Measurements from ENCODE around the gene UBR3. TPM values are rescaled to one million over a fixed set of nuclear protein-coding genes. Genes with fewer than 3 reads are reported as not detected.

The UBR3 gene
- total and polyA plus RNA-seq, 2 of the 4 experiments (the other 2 are of a cell fraction): 10.0 to 33.9 TPM

DNA sequence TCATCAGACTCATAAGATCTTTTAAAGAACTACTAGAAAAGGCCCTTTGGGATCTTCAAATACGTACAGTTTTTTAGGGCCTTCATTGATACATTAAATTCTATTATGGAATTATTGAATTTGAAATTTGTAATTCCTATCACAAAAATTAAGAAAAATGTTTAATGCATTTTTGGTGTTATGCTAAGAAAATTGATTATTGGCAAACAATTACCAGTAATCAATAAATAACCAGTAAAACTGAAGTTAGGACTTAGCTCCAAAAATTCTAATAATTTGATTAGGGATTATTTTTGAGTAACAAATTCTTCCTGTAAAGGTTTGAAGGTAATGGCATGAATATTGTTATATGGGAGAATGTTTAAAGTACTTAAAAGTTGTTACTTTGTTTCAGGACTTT is 119.3 kb downstream of the UBR3 start:
- Histone ChIP-seq H3K9me1 (ENCODE audit: insufficient read depth, low read length) (no peaks in the 10 kb centered on the region), H3K9me3 (ENCODE audit: control insufficient read depth, insufficient read depth, low read length) (no peaks in the 10 kb centered on the region), H2BK5ac (ENCODE audit: low read depth, low read length, poor library complexity, severe bottlenecking) (no peak overlapping the region), H4K91ac (ENCODE audit: insufficient read depth, low read depth, low read length) (no peak overlapping the region), H2AFZ (replicated peaks; ENCODE audit: low read length, poor library complexity) (no peak overlapping the region), H2BK120ac (ENCODE audit: low read depth, low read length) (no peak overlapping the region), H3K4me1 (ENCODE audit: control insufficient read depth, insufficient read depth, low read length) (no peaks in the 10 kb centered on the region), H3K9ac (ENCODE audit: low read depth, low read length) (no peak overlapping the region), H3K4ac (ENCODE audit: low read depth, low read length) (no peak overlapping the region), H3K79me1 (ENCODE audit: low read depth in 1 of 2, low read length in 2 of 2) (peaks cover 2 to 4% of the 10 kb centered on the region in 2 experiments; a peak in 2 of 4 replicates), H3K27ac (ENCODE audit: insufficient read depth, low read length) (no peak overlapping the region), H3K4me2 (ENCODE audit: low read depth, low read length) (no peak overlapping the region), H2BK20ac (ENCODE audit: low read depth, low read length) (no peak overlapping the region), H3K18ac (ENCODE audit: low read depth, low read length) (no peak overlapping the region), H4K8ac (ENCODE audit: low read depth in 2 of 2, low read length in 2 of 2) (no peak overlapping the region), H3K14ac (replicated peaks; ENCODE audit: low read depth, low read length) (no peak overlapping the region), H2AK9ac (replicated peaks; ENCODE audit: low read depth, low read length, poor library complexity) (no peak overlapping the region), H4K5ac (ENCODE audit: low read depth, low read length) (no peak overlapping the region), H3K23ac (ENCODE audit: low read depth, low read length) (no peak overlapping the region), H3K56ac (ENCODE audit: extremely low read depth, insufficient read depth, low read length) (no peak overlapping the region), H3K27me3 (ENCODE audit: control insufficient read depth, insufficient read depth, low read length) (no peaks in the 10 kb centered on the region), H4K20me1 (ENCODE audit: insufficient read depth, low read length) (no peaks in the 10 kb centered on the region), H3K4me3 (ENCODE audit: insufficient read depth, low read depth, low read length) (no peak overlapping the region), H3K36me3 (ENCODE audit: control insufficient read depth, insufficient read depth, low read length) (peaks cover 2% of the 10 kb centered on the region; the same call in 1 of the 2 replicates), H2BK15ac (ENCODE audit: low read depth, low read length) (no peak overlapping the region), H2AK5ac (ENCODE audit: low read depth, low read length) (no peak overlapping the region)
- ATAC-seq (ENCODE audit: low read depth): no peak
- TF ChIP-seq BHLHE40 (IDR thresholded peaks at IDR 0.05; ENCODE audit: low read depth, low read length): no peak
- TF ChIP-seq, protein P1, sequence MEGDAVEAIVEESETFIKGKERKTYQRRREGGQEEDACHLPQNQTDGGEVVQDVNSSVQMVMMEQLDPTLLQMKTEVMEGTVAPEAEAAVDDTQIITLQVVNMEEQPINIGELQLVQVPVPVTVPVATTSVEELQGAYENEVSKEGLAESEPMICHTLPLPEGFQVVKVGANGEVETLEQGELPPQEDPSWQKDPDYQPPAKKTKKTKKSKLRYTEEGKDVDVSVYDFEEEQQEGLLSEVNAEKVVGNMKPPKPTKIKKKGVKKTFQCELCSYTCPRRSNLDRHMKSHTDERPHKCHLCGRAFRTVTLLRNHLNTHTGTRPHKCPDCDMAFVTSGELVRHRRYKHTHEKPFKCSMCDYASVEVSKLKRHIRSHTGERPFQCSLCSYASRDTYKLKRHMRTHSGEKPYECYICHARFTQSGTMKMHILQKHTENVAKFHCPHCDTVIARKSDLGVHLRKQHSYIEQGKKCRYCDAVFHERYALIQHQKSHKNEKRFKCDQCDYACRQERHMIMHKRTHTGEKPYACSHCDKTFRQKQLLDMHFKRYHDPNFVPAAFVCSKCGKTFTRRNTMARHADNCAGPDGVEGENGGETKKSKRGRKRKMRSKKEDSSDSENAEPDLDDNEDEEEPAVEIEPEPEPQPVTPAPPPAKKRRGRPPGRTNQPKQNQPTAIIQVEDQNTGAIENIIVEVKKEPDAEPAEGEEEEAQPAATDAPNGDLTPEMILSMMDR (conservative IDR thresholded peaks at IDR 0.05; ENCODE audit: low read depth, low read length): no peak
- TF ChIP-seq, protein P2, sequence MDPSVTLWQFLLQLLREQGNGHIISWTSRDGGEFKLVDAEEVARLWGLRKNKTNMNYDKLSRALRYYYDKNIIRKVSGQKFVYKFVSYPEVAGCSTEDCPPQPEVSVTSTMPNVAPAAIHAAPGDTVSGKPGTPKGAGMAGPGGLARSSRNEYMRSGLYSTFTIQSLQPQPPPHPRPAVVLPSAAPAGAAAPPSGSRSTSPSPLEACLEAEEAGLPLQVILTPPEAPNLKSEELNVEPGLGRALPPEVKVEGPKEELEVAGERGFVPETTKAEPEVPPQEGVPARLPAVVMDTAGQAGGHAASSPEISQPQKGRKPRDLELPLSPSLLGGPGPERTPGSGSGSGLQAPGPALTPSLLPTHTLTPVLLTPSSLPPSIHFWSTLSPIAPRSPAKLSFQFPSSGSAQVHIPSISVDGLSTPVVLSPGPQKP (IDR thresholded peaks at IDR 0.05; ENCODE audit: borderline replicate concordance, low read depth, low read length): no peak
- no peak for TF ChIP-seq NFE2L2 (IDR thresholded peaks at IDR 0.05; ENCODE audit: low read depth, low read length)
- dilution Hi-C loops (cut with HindIII; ENCODE audit: low sequenced_read_pairs, unreplicated experiment) (no loop called here), intact Hi-C loops (cut with micrococcal nuclease) (no loop called here), in situ Hi-C loops (cut with MboI; ENCODE audit: low sequenced_read_pairs) (loop anchor here (25.0 kb wide), 1 partner anchor 866 kb away; the partner anchor contains the start of gene GAD1)
- WGBS, 2 experiments (ENCODE audit: extremely low coverage in 2 of 2, insufficient read length in 1 of 2): no CpG with 5 or more reads among the region's 1 CpG
- POLR2A ChIA-PET (ENCODE audit: unreplicated experiment): no interaction called here
- CTCF ChIA-PET: no interaction called here
- no peak for DNase-seq
- BruUV-seq (replicated peaks): no TSS peak
